K562 (cell line): Measurements from ENCODE around the gene CEND1. TPM values are rescaled to one million over a fixed set of nuclear protein-coding genes. Genes with fewer than 3 reads are reported as not detected.

Source experiments
- BRD9 ChIP-seq: fragments of 450-650 bp; IDR thresholded peaks from 2 replicates; pipeline ENCODE4 v1.6.1; 2018; ENCODE audit warnings: low read depth; ENCODE audit not compliant: partially characterized antibody
- FOXP1 ChIP-seq: sonication (generic); formaldehyde crosslinking; IDR thresholded peaks from 2 replicates; pipeline ENCODE4 v1.8.0; 2022; ENCODE audit warnings: mild to moderate bottlenecking, missing genetic modification reagents
- GABPB1 ChIP-seq: sonication (generic); formaldehyde crosslinking; IDR thresholded peaks from 2 replicates; pipeline ENCODE4 v1.8.0; 2022; ENCODE audit warnings: mild to moderate bottlenecking, missing genetic modification reagents
- HNRNPK ChIP-seq: fragments of 200-400 bp; formaldehyde crosslinking; IDR thresholded peaks from one replicate; pipeline ENCODE4 v1.6.1; 2018; ENCODE audit warnings: mild to moderate bottlenecking, low read depth, low read length; ENCODE audit not compliant: poor library complexity, severe bottlenecking
- ILK ChIP-seq: fragments of 450-650 bp; IDR thresholded peaks from 2 replicates; pipeline ENCODE4 v1.6.1; 2016; ENCODE audit warnings: missing genetic modification characterization, low read depth, mild to moderate bottlenecking, missing compliant biosample characterization, moderate library complexity, borderline replicate concordance
- JUN ChIP-seq, 2 experiments: sonication (generic) in 1 of 2; formaldehyde crosslinking in 1 of 2; IDR thresholded peaks; 2 replicates each; pipeline versions ENCODE4 v1.6.1 to v1.8.0; 2012 to 2022; ENCODE audit warnings: borderline replicate concordance in 2 of 2, mild to moderate bottlenecking in 2 of 2, improper control_type of control experiment in 1 of 2, low read depth in 1 of 2, low read length in 1 of 2, missing genetic modification reagents in 1 of 2
- KLF1 ChIP-seq: fragments of 450-650 bp; IDR thresholded peaks from 2 replicates; pipeline ENCODE4 v1.6.1; 2016; ENCODE audit warnings: missing genetic modification characterization, missing compliant biosample characterization
- MTF1 ChIP-seq: fragments of 250-450 bp; sonication (Bioruptor Pico); IDR thresholded peaks from 2 replicates; pipeline ENCODE4 v1.9.0; 2021; ENCODE audit warnings: moderate library complexity, mild to moderate bottlenecking, inconsistent platforms, borderline replicate concordance
- MXI1 ChIP-seq: IDR thresholded peaks from 2 replicates; pipeline ENCODE4 v1.6.1; 2011; ENCODE audit warnings: low read depth, mild to moderate bottlenecking, improper control_type of control experiment, low read length
- MYNN ChIP-seq, 2 experiments: sonication (generic); formaldehyde crosslinking in 1 of 2; IDR thresholded peaks; 2 replicates each; pipeline versions ENCODE4 v1.5.0 to v1.6.1; 2016 to 2020; ENCODE audit warnings: antibody characterized with exemption in 1 of 2, missing genetic modification reagents in 1 of 2
- NEUROD1 ChIP-seq: fragments of 150-350 bp; IDR thresholded peaks from 2 replicates; pipeline ENCODE4 v1.6.1; 2014; ENCODE audit warnings: borderline replicate concordance, low read length, low read depth; ENCODE audit not compliant: partially characterized antibody
- NFIX ChIP-seq: fragments of 250-450 bp; sonication (Bioruptor Pico); IDR thresholded peaks from 2 replicates; pipeline ENCODE4 v1.4.0; 2020; ENCODE audit warnings: low read depth, mild to moderate bottlenecking, moderate library complexity
- PTRF ChIP-seq: fragments of 450-650 bp; IDR thresholded peaks from 2 replicates; pipeline ENCODE4 v1.6.1; 2016; ENCODE audit warnings: mild to moderate bottlenecking, missing genetic modification characterization, missing compliant biosample characterization
- SPI1 ChIP-seq: IDR thresholded peaks from 2 replicates; pipeline ENCODE4 v1.6.1; 2011; ENCODE audit warnings: low read depth, low read length, control low read depth, borderline replicate concordance
- STAT5A ChIP-seq: IDR thresholded peaks from 2 replicates; pipeline ENCODE4 v1.6.1; 2012; ENCODE audit warnings: low read length, inconsistent platforms, borderline replicate concordance
- ZBED1 ChIP-seq: IDR thresholded peaks from 2 replicates; pipeline ENCODE4 v1.6.1; 2014
- ZNF668 ChIP-seq: fragments of 250-450 bp; sonication (Bioruptor Pico); IDR thresholded peaks from 2 replicates; pipeline ENCODE4 v1.8.0; 2022; ENCODE audit warnings: mild to moderate bottlenecking, inconsistent platforms
- polyA plus RNA-seq, 8 experiments: library from polyadenylated mRNA; depleted of rRNA in 4 of 8; stranded (reverse) in 5 of 8; unstranded in 3 of 8; fragments of >200 nt; fragmentation: Nextera tagmentation in 2 of 8; fragmentation: Illumina TruSeq in 1 of 8; extraction: Ambion mirVana in 2 of 8; extraction: Trizol in 1 of 8; gene quantifications; 2 replicates each; pipeline versions ENCODE4 v1.2.1 to v1.2.3, GENCODE V29; 2011 to 2014; ENCODE audit warnings: inconsistent platforms in 1 of 8, missing spikeins in 1 of 8
- total RNA-seq, 7 experiments: library from RNA; depleted of rRNA in 6 of 7; stranded (reverse); fragments of >200 nt in 6 of 7; fragmentation: Illumina TruSeq in 2 of 7; extraction: Trizol in 2 of 7; gene quantifications; 2 replicates each; pipeline versions ENCODE4 v1.2.1 to v1.2.3, GENCODE V29; 2011 to 2021; ENCODE audit warnings: low replicate concordance in 1 of 7
- TF ChIP-seq, protein P1 (sequence below): sonication (generic); formaldehyde crosslinking; IDR thresholded peaks from 2 replicates; pipeline ENCODE4 v1.9.0; 2022; ENCODE audit warnings: mild to moderate bottlenecking, missing genetic modification reagents
- TF ChIP-seq, protein P2 (sequence below), 2 experiments: fragments of 450-650 bp; conservative IDR thresholded peaks; 2 replicates each; pipeline ENCODE4 v1.6.1; 2017; ENCODE audit warnings: mild to moderate bottlenecking in 2 of 2, moderate library complexity in 2 of 2
- TF ChIP-seq, protein P3 (sequence below): fragments of 250-450 bp; sonication (Bioruptor Pico); IDR thresholded peaks from 2 replicates; pipeline ENCODE4 v1.5.0; 2020; ENCODE audit warnings: mild to moderate bottlenecking
- TF ChIP-seq, protein P4 (sequence below): IDR thresholded peaks from 2 replicates; pipeline ENCODE4 v1.6.1; 2011; ENCODE audit warnings: borderline replicate concordance, low read depth, mild to moderate bottlenecking, moderate library complexity, low read length; ENCODE audit not compliant: insufficient read depth, poor library complexity, severe bottlenecking
- TF ChIP-seq, protein P5 (sequence below): sonication (generic); formaldehyde crosslinking; IDR thresholded peaks from 2 replicates; pipeline ENCODE4 v1.9.0; 2022; ENCODE audit warnings: mild to moderate bottlenecking, missing genetic modification reagents

CEND1 gene
- total and polyA plus RNA-seq, 9 of the 15 experiments (the other 6 are each of a cell fraction or from before 2014, with no cell fraction given): 0.13 to 0.18 (median 0.16) TPM; not detected in 6

DNA sequence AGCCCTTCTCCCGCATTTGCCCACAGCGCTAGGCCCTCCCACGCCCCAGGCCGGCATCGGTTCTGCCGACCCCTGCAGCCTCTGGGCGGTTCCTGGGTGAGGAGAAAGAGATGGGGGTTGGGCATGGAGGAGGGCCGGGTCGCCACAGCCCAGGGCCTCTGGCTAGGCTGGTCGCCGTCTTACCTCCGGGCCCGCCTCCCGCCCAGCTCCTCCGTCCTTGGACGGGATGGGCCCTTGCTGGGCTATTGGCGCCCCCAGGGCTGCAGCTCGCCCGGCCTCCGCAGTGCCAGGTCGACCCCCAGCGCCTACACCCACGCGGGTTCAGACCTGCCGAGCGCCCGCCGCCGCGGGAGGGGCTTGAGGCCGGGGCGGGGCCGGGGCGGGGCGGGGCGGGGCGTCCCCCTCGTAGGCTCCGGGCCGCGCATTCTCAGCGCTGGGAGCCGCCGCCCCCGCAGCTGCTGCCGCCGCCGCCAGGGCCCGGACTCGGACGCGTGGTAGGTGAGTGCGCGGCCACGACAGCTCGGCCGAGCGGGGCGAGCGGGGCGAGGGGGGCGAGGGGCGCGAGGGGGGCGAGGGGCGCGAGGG is 42.7 kb upstream of the CEND1 start, which contains the start of gene CD151 (continued):
- TF ChIP-seq JUN (IDR thresholded peaks at IDR 0.05; ENCODE audit: borderline replicate concordance, low read depth, low read length) (no peak), JUN (CRISPR knock-in tag; IDR thresholded peaks at IDR 0.05; ENCODE audit: borderline replicate concordance) (no peak), ZNF668 (CRISPR knock-in tag) (no peak), HNRNPK (no peak), NFIX (no peak), GABPB1 (CRISPR knock-in tag) (peak; percentile 40; the same call in 1 of the 2 replicates), FOXP1 (CRISPR knock-in tag) (peak; percentile 54; the same call in 1 of the 2 replicates), KLF1 (tag) (no peak), ILK (tag) (no peak), NEUROD1 (no peak), PTRF (tag) (no peak), BRD9 (no peak), SPI1 (no peak), MXI1 (no peak), MYNN (IDR thresholded peaks at IDR 0.05) (no peak), MYNN (CRISPR knock-in tag; IDR thresholded peaks at IDR 0.05) (no peak), STAT5A (no peak), MTF1 (CRISPR knock-in tag) (no peak), ZBED1 (no peak)
- TF ChIP-seq, protein P1, sequence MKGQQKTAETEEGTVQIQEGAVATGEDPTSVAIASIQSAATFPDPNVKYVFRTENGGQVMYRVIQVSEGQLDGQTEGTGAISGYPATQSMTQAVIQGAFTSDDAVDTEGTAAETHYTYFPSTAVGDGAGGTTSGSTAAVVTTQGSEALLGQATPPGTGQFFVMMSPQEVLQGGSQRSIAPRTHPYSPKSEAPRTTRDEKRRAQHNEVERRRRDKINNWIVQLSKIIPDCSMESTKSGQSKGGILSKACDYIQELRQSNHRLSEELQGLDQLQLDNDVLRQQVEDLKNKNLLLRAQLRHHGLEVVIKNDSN (CRISPR knock-in tag): no peak
- TF ChIP-seq, protein P2, sequence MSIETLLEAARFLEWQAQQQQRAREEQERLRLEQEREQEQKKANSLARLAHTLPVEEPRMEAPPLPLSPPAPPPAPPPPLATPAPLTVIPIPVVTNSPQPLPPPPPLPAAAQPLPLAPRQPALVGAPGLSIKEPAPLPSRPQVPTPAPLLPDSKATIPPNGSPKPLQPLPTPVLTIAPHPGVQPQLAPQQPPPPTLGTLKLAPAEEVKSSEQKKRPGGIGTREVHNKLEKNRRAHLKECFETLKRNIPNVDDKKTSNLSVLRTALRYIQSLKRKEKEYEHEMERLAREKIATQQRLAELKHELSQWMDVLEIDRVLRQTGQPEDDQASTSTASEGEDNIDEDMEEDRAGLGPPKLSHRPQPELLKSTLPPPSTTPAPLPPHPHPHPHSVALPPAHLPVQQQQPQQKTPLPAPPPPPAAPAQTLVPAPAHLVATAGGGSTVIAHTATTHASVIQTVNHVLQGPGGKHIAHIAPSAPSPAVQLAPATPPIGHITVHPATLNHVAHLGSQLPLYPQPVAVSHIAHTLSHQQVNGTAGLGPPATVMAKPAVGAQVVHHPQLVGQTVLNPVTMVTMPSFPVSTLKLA (conservative IDR thresholded peaks at IDR 0.05): peak in 1 of 2 experiments; percentile 31; a peak in 1 of 4 replicates
- TF ChIP-seq, protein P3, sequence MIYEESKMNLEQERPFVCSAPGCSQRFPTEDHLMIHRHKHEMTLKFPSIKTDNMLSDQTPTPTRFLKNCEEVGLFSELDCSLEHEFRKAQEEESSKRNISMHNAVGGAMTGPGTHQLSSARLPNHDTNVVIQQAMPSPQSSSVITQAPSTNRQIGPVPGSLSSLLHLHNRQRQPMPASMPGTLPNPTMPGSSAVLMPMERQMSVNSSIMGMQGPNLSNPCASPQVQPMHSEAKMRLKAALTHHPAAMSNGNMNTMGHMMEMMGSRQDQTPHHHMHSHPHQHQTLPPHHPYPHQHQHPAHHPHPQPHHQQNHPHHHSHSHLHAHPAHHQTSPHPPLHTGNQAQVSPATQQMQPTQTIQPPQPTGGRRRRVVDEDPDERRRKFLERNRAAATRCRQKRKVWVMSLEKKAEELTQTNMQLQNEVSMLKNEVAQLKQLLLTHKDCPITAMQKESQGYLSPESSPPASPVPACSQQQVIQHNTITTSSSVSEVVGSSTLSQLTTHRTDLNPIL (CRISPR knock-in tag): no peak
- TF ChIP-seq, protein P4, sequence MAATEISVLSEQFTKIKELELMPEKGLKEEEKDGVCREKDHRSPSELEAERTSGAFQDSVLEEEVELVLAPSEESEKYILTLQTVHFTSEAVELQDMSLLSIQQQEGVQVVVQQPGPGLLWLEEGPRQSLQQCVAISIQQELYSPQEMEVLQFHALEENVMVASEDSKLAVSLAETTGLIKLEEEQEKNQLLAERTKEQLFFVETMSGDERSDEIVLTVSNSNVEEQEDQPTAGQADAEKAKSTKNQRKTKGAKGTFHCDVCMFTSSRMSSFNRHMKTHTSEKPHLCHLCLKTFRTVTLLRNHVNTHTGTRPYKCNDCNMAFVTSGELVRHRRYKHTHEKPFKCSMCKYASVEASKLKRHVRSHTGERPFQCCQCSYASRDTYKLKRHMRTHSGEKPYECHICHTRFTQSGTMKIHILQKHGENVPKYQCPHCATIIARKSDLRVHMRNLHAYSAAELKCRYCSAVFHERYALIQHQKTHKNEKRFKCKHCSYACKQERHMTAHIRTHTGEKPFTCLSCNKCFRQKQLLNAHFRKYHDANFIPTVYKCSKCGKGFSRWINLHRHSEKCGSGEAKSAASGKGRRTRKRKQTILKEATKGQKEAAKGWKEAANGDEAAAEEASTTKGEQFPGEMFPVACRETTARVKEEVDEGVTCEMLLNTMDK: no peak
- TF ChIP-seq, protein P5, sequence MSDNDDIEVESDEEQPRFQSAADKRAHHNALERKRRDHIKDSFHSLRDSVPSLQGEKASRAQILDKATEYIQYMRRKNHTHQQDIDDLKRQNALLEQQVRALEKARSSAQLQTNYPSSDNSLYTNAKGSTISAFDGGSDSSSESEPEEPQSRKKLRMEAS: peak; percentile 29; the same call in 1 of the 2 replicates
